ENCODE data around the gene ADAMTS13.

The ADAMTS13 gene

DNA sequence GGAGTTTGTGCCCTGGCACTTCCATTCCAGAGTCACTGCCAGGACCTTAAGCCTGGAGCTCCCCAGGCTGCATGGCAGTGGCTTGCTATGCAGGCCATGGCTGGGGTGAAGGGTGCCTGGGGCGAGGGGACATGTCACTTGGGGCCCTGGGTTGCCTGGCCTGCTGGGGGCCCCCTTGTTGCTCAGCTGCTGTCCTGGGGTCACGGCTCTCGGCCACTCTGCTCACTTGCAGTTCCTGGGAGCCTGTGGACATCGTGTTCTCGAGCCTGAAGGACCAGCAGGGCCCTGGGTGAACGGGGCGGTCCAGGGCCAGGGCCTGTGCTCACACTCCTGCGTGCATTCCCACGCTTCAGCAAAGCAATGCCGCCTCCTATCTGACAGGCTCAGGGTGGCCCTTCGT, 71.3 kb downstream of the ADAMTS13 start:
- DNase-seq = no peak

DNA sequence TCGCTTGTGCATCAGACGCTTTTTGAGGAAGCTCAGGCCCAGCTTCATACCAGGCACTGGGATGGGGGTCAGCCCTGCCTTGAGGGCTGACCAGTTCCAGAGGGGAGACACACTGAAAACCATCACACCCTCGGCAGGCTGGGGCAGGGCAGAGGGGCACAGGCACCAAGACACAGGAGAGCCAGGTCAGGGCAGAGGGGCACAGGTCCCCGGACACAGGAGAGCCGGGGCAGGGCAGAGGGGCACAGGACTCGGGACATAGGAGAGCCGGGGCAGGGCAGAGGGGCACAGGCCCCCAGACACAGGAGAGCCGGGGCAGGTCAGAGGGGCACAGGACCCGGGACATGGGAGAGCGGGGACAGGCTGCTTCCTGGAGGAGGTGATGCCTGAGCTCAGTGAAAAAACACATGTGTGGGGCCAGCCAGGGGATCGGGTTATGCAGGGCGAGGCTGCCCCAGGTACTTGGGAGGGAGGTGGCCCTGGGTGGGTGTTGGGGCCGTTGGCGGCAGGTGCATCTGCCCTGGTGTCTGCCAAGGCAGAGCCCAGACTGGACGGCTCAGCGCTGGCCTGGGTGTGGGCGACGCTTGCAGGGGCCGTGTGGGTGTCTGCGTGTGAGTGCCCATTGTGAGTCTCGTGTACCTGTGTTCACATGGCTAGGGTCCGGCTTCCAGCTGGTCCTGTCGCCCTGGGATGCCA, 71.8 kb downstream of the ADAMTS13 start:
- DNase-seq = no peak

DNA sequence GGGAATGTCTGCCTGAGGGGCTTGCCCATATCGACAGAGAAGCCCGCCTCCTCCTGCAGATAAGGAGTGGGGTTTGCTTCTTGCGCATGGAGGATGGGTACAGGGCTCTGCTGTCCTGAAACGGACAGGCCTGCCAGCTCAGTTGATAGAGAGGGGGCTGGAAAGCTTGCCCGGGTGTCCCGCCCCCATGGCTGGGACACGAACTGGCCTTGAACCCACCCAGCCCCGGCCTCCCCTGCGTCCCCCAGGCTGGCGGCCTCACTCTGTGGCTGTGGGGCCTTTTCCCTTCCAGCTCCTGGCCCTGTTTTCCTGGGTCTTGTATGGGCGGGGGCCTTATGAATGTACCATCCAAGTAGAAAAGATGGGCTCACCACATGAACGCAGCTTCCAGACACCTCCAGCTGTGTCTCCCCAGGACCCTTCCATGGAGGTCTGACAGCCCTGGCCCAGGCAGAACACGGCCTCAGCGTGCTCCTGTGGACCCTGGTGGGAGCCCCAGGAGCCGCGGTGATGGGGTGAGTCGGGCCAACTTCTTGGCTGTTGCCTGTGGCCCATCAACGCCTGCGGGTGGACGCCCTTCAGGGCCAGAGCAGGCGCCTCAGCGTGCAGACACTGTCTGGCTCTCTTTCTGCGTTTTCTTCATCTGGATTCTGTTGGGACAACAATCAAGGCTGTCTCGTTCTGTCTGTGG, 72.6 kb downstream of the ADAMTS13 start:
- DNase-seq = no peak

DNA sequence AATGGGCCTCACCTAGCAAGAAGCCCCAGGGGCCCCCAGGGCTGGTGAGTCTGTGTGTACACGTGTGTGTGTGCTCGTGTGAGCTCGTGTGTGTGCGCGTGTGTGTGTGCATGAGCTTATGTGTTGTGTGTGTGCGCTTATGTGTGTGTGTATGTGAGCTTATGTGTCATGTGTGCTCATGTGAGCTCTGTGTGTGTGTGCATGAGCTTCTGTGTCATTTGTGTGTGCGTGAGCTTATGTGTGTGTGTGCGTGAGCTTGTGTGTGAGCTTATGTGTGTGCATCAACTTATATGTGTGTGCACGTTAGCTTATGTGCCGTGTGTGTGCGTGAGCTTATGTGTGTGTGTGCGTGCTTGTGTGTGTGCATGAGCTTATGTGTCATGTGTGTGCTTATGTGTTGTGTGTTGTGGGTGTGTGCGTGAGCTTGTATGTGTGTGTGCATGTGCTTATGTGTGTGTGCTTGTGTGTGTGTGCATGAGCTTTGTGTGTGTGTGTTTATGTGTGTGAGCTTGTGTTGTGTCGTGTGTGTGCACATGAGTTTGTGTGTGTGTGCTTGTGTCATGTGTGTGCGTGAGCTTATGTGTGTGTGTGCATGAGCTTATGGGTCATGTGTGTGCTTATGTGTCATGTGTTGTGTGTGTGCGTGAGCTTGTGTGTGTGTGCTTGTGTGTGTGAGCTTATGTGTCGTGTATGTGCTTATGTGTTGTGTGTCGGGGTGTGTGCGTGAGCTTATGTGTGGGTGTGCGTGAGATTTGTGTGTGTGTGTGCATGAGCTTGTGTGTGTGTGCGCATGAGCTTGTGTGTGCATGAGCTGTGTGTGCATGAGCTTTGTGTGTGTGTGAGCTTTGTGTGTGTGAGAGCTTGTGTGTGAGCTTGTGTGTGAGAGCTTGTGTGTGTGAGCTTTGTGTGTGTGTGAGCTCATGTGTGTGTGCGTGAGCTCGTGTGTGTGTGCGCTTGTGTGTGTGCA, 73.4 kb downstream of the ADAMTS13 start:
- no peak for DNase-seq

DNA sequence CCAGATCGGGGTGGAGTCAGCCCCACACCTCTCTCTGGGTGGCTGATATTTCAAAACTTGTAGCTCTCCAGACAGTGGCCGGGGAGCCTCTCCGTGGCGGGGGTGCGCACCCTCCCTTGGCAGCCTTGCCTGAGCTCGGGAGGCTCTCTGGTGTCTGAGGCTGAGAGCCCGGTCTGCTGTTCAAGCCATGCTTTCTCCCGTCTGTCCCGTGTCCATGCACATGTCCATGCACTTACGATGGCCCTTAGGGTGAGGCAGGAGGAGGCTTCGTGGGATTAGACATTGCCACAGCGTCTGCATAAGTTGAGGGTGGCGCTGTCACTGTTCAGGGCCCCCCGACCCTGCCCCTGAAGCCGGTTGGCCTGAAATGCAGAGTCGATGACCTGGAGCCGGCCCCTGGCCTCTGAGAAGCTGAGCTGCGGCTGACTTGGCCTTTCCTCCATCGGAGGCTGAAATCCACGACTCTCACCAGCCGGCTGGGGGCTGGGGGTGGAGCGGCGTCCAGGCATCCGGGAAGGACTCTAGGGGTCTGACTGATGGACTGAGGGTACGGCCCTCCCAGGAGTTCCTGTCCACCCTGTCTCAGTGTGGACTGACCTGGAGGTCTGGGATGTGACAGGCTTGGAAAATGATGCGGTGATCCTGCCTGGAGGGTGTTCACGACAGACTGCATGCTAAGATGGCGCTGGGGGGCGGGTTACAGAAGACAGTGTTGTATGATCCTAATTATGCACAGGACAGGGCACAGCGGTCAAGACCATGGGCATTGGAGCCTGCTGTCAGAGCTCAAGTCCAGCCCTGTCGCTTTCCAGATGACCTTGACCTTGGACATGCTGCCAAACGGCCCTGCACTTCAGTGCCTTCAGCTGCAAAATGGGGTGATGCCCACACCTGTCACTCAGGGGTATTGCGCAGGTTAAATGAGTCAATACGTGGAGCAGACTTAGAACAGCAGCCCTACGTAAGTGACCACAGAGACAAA, 75.0 kb downstream of the ADAMTS13 start:
- DNase-seq = no peak

DNA sequence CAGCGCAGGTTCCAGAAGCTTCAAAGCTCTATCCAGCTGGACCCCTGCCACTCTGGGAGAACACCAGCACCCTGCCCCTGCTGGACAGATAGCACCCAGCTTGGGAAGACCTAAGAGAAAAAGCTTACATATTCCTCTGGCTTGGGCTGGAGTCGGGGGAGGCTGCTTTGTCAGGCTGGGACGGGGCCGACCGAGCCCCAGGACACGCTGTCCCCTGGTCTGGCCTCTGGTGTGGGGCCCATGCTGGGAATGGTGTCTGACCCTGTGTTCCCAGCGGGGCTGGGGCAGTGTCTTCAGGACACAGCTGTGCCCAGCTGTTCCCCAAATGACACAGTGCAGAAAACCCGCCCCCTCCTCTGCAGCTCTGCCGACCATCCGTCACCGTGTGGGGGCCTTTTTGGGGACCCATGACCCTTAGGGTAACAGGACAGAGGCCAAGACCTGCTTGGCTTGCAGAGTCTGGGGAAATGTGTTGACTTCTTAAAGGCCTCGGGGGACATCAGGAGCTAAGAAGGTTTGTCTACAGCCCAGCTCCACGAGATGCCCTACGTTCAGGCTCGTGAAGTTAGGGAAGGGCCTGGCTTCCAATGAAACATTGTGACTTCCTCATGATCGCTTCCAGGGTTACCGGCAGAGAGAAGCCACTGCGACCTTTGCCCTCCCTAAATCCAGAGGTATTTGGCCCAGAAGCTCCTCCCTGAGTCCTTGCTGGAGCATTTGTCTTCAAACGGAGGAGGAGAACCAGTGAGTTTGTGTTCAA, 77.1 kb downstream of the ADAMTS13 start:
- no peak for DNase-seq

DNA sequence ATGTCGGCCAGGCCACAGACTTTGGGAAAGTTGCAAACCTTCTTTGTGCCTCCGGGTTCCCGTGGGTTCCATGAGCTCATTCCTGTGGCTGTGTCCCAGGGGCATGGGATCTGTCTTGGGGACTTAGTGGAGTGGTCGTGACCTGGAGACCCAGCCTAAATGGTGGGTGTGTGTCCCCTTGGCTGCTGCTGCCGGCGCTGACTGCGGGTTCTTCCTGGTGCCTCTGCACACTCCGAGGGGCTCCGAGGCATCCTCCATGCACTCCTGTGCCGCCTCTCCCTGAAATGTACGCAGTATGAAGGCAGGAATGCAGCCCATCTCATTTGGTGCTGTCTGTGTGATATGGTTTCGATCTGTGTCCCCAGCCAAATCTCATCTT, 77.7 kb downstream of the ADAMTS13 start:
- DNase-seq = no peak

DNA sequence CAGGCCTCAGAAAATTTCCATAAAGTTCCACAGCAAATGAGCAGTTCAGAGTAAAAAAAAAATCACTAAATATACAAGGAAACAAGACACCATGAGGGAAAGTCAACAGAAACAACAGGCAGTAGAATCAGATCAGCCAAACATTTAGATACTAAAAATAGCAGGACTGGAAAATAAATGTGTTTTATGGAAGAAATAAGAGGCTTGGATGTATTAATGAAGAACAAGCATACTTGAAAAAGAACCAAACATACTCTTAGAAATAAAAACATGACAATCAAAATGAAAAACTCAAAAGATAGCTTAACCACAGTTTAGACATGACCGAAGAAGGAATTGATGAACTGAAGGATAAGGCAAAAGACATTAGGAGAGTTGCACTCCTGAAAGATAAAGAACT, 79.9 kb downstream of the ADAMTS13 start:
- no peak for DNase-seq

DNA sequence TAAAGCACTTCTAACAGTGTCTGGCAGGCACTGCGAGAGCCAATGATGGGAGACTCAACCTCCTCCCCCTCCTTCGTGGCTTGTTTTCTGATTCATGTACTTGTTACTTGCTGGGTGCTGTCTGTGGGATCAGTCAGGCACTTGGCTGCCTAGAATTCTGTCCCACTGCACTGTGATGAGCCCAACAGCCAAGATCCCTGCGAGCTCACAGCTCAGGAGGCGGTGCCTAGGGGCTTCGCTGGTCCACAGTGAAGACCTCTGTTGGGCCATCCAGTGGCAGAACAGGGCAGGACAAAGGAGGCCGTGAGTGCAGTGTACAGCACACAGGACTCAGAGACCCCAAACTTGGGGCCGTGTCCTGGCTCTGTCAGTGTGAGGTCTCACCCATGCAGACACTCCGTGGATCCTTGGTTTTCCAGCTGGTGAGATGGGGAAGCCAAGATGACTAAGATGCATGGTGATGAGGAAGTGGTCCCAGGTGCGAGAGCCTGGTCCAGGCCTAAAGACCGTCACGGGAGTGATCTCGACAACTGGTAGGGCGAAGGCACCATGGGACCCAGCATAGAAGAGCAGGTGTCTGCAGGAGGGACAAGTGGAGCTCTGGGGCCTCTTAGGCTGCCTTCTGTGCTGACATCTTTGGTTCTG, 83.1 kb downstream of the ADAMTS13 start:
- no peak for DNase-seq

DNA sequence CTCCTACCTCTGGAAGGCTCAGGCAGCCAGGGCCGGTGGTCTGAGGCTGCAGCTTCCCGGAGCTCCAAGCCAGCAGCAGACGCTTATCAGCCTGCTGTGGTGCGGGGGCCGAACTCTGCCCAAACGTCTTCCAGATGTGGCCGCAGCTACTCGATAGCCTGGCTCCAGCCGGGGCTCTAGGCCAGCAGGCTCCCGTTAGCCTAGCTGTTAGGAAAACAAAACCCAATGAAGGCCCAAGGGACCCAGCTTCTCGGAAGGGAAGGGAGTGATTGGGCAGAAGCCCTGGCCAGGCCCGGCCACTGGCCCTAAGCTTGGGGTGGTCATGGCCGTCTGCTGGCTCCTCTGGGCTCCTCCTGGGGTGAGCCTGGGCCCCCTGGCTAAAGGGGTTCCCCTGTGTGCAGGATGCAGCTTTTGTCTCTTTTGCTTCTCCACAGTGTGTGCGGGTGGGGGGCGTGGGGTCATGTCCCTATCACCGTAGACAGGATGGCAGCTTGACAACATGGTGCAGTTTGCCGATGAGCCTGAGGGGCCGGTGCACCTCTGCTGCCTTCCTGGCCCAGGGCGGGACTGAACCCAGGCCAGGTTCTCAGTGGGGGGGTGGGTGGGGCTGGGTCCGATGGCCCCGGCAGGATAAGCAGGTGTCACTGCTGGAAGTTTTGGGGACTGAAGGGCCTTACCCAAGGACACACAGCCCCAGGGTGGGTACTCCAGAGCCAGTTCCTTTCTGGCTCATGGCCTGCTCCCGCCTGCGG, 83.9 kb downstream of the ADAMTS13 start:
- DNase-seq = no peak

DNA sequence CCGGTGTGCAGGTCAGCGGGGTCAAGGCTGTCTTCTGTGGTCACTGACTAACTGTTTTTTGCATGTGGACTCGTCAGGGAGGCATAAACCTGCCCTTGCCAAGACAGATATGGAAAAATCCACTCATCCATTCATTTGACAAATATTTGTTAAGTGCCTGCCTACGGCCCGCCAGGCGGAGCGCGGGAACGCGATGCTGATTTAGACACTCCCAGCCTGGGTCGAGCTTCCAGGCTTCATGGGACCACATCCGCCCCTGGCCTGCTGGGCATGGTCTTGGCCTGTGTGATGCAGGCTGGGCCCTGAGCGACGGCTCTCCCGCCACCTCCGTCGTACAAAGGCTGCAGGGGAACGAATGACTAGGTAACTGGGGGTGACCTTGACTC, 84.5 kb downstream of the ADAMTS13 start:
- DNase-seq = no peak

DNA sequence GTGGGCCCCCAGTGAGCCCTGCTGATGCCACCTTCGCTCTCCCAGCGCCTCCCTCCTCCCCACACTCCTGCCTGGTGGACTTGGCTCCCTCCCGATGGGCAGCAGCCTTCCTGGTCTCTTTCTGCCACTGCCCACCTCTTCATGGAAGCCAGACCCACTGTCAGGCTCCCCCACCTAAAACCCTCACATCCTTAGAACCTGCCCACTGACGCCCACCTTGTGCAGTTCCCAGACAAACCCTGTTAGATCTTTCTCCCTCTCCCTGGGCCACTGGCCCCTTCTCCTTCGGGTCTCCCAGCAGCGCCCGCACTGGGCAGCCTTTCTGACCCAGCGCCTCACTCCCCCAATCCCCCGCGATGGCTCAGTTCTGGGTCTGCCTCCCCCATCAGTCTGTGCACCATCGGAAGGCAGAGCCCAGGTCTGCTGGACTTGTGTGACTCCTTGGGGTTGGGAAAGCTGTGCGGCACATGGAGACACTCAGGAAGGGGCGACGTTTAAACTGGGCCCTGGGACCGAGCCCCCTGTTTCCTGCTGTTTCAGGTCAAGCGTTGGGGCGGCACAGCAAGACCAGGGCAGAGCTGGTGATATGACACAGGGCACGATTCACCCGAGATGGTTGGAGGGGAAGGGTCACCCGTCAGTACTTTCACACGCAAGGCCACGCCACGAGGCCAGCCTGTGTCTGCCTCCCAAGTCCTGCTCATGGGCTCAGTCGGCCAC, 85.2 kb downstream of the ADAMTS13 start:
- DNase-seq = no peak

DNA sequence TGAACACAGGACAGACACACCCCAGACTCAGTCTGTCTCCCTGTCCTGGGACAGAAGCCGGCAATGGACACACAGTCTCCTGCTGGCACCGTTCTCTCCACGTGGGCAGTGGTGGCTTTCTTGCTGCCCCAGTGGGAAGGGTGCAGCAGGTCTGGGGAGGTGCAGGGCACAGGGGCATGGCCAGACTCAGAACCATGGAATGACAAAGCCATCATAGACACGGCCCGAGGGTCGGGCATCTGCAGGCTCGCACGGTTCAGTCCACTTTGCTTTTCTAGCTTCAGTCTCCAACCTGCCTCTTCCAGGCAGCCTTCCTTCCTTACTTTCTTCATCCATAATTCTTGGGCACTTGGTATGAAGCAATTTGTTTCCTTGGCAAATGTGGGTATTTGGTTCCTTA, 85.9 kb downstream of the ADAMTS13 start:
- DNase-seq = no peak
